GM12873 (cell line): ENCODE results near the gene ERVFRD-1.

Experiments
- TF ChIP-seq, protein P1 (sequence below): IDR thresholded peaks from 2 replicates; pipeline ENCODE4 v1.5.1; 2012; ENCODE audit warnings: low read depth, mild to moderate bottlenecking, moderate library complexity, low read length, control low read depth; ENCODE audit not compliant: insufficient read depth; ENCODE audit errors: missing control alignments

Gene ERVFRD-1

DNA sequence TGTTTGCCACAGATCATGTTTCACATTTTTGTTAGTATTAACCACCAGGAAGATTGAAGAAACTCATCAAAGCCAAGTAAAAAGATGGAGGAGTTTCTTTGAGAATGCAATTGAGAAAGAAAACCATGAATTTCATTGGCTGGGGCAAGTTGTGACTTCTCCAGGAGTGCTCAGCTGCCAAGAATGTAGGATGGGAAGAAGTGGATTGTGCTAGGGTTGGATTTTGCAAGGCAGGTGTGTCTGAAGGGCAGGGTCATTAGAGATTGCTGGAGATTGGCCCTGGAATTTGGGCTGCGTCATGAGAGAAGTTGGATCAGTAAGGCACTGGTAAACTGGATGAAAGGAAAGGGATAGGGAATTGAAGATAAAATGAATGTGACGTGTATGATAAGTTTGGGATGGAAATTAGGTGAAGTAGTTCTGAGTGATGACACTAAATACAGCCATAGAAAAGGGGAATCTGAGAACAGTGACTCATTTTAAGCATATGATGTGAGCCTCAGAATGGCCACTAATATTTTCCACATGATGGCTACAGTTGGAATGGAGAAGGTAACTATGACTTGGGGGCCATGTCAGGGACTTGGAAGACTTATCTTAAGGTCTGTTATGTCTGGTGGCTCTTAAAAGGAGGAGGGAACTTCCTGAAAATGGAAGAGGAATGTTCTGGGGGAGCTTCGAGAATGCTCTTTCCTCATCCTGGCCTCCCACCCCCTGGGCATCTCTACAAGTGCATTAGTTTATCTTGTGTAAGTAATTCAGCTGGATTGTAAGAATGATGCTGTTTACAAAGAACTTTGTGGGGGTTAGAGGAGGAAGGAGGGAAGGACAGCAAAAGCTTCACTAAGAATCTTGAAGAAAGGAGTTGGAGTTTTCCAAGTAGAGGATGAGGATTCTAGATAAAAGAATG is 27.8 kb upstream of the ERVFRD-1 start:
- TF ChIP-seq, protein P1, sequence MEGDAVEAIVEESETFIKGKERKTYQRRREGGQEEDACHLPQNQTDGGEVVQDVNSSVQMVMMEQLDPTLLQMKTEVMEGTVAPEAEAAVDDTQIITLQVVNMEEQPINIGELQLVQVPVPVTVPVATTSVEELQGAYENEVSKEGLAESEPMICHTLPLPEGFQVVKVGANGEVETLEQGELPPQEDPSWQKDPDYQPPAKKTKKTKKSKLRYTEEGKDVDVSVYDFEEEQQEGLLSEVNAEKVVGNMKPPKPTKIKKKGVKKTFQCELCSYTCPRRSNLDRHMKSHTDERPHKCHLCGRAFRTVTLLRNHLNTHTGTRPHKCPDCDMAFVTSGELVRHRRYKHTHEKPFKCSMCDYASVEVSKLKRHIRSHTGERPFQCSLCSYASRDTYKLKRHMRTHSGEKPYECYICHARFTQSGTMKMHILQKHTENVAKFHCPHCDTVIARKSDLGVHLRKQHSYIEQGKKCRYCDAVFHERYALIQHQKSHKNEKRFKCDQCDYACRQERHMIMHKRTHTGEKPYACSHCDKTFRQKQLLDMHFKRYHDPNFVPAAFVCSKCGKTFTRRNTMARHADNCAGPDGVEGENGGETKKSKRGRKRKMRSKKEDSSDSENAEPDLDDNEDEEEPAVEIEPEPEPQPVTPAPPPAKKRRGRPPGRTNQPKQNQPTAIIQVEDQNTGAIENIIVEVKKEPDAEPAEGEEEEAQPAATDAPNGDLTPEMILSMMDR = no peak

DNA sequence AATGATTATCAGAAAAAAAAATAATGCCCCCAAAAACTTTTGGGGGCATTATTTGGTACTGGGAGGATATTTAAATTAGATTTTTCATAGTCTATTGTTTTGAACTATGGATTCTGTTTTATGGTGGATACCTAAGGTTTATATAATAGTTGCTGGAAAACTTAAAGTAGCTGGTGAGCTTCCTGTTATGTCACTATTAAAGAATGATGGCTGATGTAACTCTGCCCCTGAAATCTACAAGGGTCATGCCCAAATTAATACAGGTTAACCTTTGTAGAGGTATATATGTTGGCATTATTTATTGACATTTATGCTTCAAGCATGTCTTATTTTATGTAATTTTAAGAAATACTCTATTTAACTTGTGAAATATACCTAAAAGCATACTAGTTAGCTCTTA is 25.3 kb upstream of the ERVFRD-1 start:
- TF ChIP-seq, protein P1 = no peak

DNA sequence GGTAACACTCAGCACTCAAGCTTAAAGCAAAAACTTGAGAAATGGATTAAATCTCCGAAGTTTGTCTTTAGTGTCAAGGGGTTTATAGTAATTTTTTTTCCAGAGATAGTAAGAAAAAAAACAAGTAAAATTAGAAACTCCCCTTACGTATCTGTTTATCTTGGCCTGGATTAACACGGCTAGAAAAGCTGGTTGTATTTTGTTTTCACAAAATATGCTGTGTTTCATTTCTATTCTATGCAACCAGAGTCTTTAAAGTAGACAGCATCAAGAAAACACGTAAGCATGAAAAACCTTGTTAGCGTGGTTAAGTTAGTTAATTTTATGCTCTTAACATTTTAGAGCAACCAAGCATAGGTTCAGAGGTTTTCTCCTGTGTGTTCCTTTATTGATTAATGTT is 21.8 kb upstream of the ERVFRD-1 start:
- TF ChIP-seq, protein P1 = no peak

DNA sequence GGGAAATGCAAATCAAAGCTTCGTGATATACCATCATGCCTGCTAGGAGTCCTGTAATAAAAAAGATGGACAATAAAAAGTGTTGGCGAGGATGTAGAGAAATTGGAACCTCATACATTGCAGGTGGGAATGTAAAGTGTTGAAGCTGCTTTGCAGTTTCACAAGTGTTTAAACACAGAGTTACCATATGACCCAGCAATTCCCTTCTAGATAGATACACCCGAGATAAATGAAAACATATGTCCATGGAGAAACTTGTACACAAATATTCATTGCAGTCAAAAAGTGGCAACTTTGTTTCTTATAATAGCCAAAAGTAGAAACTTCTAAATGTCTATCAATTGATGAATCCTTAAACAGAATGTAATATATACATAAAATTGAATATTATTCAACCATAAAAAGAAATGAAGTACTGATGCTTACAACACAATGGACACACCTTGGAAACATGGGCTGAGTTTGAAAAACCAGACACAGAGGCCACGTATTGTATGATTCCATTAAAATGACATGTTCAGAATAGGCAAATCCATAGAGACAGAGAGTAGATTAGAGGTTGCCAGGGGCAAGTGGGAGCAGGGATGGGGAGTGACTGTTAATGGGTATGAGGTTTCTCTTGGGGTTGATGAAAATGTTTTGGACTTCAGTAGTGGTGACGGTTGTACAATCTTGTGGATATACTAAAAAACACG is 20.8 kb upstream of the ERVFRD-1 start:
- TF ChIP-seq, protein P1 = no peak

DNA sequence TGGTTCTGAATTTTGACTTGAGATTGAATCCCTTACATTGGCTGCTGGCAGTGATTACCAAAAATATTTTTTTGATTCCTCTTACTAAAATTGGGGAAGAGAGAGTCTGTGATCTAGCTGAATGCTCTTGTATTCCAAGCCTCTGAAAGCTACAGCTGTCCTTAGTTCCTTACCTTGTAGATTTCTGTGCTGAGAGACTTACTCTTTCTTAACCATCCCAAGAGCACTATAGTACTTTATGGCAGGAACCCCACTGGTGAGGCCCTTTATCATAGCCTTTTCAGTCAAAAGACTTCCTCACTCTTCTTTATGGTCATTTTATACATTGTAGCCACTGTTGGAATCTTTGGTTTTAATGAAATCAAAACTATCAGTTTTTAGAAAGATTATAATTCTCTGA is 19.1 kb upstream of the ERVFRD-1 start:
- TF ChIP-seq, protein P1 = no peak

DNA sequence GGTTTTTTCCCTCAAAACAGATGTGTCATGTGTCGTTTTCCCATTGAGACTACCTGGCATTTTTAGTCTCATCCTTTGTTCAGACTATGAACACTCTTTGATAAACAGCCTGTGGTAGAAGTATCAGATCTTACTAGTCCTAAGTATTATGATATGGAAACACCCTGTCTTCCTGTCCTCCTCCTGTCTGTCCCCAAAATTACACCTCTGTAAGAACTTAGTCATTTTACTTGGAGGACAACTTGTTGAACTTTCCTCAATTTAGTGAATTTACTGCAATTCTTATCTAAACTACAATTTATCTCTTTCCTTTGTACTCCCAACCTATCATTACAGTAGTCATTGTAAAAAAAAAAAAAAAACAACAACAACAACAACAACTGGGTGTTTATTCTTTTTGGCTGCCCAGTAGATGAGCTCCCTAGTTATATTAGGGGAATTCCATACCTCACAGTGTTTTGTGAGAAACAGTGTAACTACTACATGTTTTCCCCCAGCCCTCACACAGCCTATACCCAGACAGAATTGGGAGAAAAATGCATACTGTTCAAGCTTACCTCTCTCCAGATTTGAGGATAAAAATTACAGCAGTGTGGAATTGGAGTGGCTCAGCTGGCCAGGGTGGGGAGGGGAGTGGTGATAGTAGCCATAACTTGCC is 18.5 kb upstream of the ERVFRD-1 start:
- TF ChIP-seq, protein P1 = no peak

DNA sequence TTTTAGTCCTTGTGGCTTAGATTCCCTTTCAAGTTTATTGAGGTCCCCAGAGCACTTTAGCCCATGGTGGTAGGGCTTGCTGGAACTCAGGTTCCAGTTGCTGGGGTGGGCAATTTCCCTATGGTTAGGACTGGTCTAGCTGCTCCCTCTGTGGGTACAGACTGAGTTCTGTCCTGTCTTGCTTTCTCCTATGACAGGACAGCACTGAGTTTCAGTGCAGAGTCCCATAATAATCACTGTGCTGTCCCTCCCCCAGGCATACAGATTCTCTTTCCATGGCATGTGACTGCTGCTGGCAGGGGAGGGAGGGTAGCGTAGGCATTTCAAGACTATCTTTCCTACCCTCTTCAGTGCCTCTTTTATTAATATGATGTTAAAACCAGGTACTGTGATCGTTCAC is 17.1 kb upstream of the ERVFRD-1 start:
- TF ChIP-seq, protein P1 = no peak
